Stimulated activated CD4-positive, alpha-beta T cell treated with anti-CD3 and anti-CD28 coated beads, TNF-alpha, amount 100 ng/mL, for 48 hours (primary cell): ENCODE measurements around the gene MYO1D.
A peak's percentile ranks its signal among the peaks of the same experiment; 100 is the strongest.

Source experiments
- DNase-seq, 3 donors: peaks; one replicate each; pipeline ENCODE4 v3.0.0-alpha.2; 2020; ENCODE audit warnings: low read depth in 3 of 3

The MYO1D gene

GRCh38 chr17:32625971-32626370, 251.0 kb downstream of the MYO1D start:
- DNase-seq = no peak

GRCh38 chr17:32623196-32623595, 253.7 kb downstream of the MYO1D start:
- no peak for DNase-seq

- no peak for DNase-seq
Measured at GRCh38 chr17:32622540-32622939, 254.4 kb downstream of the MYO1D start.

GRCh38 chr17:32621612-32622312, 255.2 kb downstream of the MYO1D start:
- DNase-seq = no peak

- no peak for DNase-seq
Measured at GRCh38 chr17:32615326-32615725, 261.6 kb downstream of the MYO1D start.

GRCh38 chr17:32610943-32611342, 266.0 kb downstream of the MYO1D start:
- no peak for DNase-seq

GRCh38 chr17:32609884-32610650, 266.9 kb downstream of the MYO1D start:
- no peak for DNase-seq

GRCh38 chr17:32609085-32609484, 267.8 kb downstream of the MYO1D start:
- DNase-seq = peak; percentile 32 to 45 (median 40)

- no peak for DNase-seq
Measured at GRCh38 chr17:32608267-32608666, 268.7 kb downstream of the MYO1D start.

GRCh38 chr17:32604966-32605365, 272.0 kb downstream of the MYO1D start:
- DNase-seq = no peak

GRCh38 chr17:32602396-32602795, 274.5 kb downstream of the MYO1D start:
- no peak for DNase-seq

GRCh38 chr17:32601866-32602265, 275.1 kb downstream of the MYO1D start:
- no peak for DNase-seq

GRCh38 chr17:32596628-32597027, 280.3 kb downstream of the MYO1D start:
- peak in 1 of 3 donors; percentile 0 for DNase-seq

- no peak for DNase-seq
Measured at GRCh38 chr17:32596206-32596605, 280.7 kb downstream of the MYO1D start.

GRCh38 chr17:32593003-32593402, 283.9 kb downstream of the MYO1D start:
- no peak for DNase-seq

- DNase-seq = no peak
Measured at GRCh38 chr17:32591405-32591804, 285.5 kb downstream of the MYO1D start.

GRCh38 chr17:32590974-32591373, 285.9 kb downstream of the MYO1D start:
- no peak for DNase-seq

- DNase-seq = no peak
Measured at GRCh38 chr17:32588982-32589381, 287.9 kb downstream of the MYO1D start.

GRCh38 chr17:32588135-32588534, 288.8 kb downstream of the MYO1D start:
- DNase-seq = no peak

- DNase-seq = no peak
Measured at GRCh38 chr17:32586666-32587065, 290.3 kb downstream of the MYO1D start.

- DNase-seq = no peak
Measured at GRCh38 chr17:32584792-32585191, 292.1 kb downstream of the MYO1D start.

- DNase-seq = no peak
Measured at GRCh38 chr17:32583053-32583452, 293.9 kb downstream of the MYO1D start.

- DNase-seq = no peak
Measured at GRCh38 chr17:32575852-32576251, 301.1 kb downstream of the MYO1D start.
